H1 (cell line): ENCODE measurements around the gene HDAC8. TPM values are rescaled to one million over a fixed set of nuclear protein-coding genes. Genes with fewer than 3 reads are reported as not detected.

Experiments used
- CTCF ChIA-PET: fragments of 300-600 bp; sonication (Branson Sonifier 250); formaldehyde crosslinking; loops from one replicate; lab custom pipeline; 2021; ENCODE audit not compliant: partially characterized antibody; lab: Charles Lee
- POLR2A ChIA-PET: fragments of 300-600 bp; sonication (Branson Sonifier 250); formaldehyde crosslinking; loops from one replicate; lab custom pipeline; 2021; ENCODE audit warnings: inconsistent platforms; ENCODE audit not compliant: partially characterized antibody; lab: Charles Lee
- DNase-seq, 2 experiments: peaks; one replicate each; pipeline versions ENCODE4 v3.0.0 to v3.0.0-alpha.2; 2010 to 2022; ENCODE audit warnings: low spot score in 2 of 2, low read depth in 1 of 2, mixed read lengths in 1 of 2
- FAIRE-seq: peaks from 2 replicates; lab custom pipeline; 2011; peaks lifted over from hg19 to GRCh38; lab: Jason Lieb, UNC
- H2AFZ ChIP-seq: 2 replicates; pipeline ENCODE4 v1.8.1; 2012; ENCODE audit warnings: low read length, inconsistent platforms
- H2AK5ac ChIP-seq: 2 replicates; pipeline ENCODE4 v1.6.1; 2013; ENCODE audit warnings: low read depth, low read length
- H2BK120ac ChIP-seq: replicated peaks from 2 replicates; pipeline ENCODE3; 2013; ENCODE audit warnings: low read depth, low read length, inconsistent platforms
- H2BK12ac ChIP-seq: 2 replicates; pipeline ENCODE4 v1.6.1; 2013; ENCODE audit warnings: low read depth, low read length
- H2BK15ac ChIP-seq: 2 replicates; pipeline ENCODE4 v1.6.1; 2013; ENCODE audit warnings: low read length
- H2BK20ac ChIP-seq: 2 replicates; pipeline ENCODE4 v1.6.1; 2013; ENCODE audit warnings: low read length
- H2BK5ac ChIP-seq: 2 replicates; pipeline ENCODE4 v1.6.1; 2013; ENCODE audit warnings: low read depth, low read length
- H3K14ac ChIP-seq: 2 replicates; pipeline ENCODE4 v1.6.1; 2013; ENCODE audit warnings: inconsistent platforms; ENCODE audit not compliant: insufficient read length
- H3K18ac ChIP-seq: 2 replicates; pipeline ENCODE4 v1.6.1; 2013; ENCODE audit warnings: low read length; ENCODE audit errors: extremely low read depth
- H3K23ac ChIP-seq: 2 replicates; pipeline ENCODE4 v1.6.1; 2013; ENCODE audit warnings: inconsistent platforms; ENCODE audit not compliant: insufficient read length
- H3K23me2 ChIP-seq: 2 replicates; pipeline ENCODE4 v1.6.1; 2013; ENCODE audit warnings: low read depth, low read length
- H3K27ac ChIP-seq: 2 replicates; pipeline ENCODE4 v1.6.1; 2011; ENCODE audit warnings: low read depth, low read length, inconsistent platforms
- H3K27me3 ChIP-seq, 4 experiments: replicated peaks in 1 of 4; 1 replicate in 1 of 4; 2 replicates in 3 of 4; pipeline versions ENCODE4 v1.6.1 to v1.8.1; 2011 to 2013; ENCODE audit warnings: low read length in 3 of 4, mild to moderate bottlenecking in 3 of 4, inconsistent platforms in 2 of 4, mixed read lengths in 2 of 4, moderate library complexity in 1 of 4; ENCODE audit not compliant: control insufficient read depth in 3 of 4, insufficient read depth in 3 of 4; ENCODE audit errors: extremely low read depth in 1 of 4
- H3K36me3 ChIP-seq, 4 experiments: 2 replicates each; pipeline versions ENCODE4 v1.6.1 to v1.8.1; 2011 to 2013; ENCODE audit warnings: mild to moderate bottlenecking in 4 of 4, low read length in 3 of 4, moderate library complexity in 2 of 4, control low read depth in 1 of 4, inconsistent platforms in 1 of 4; ENCODE audit not compliant: insufficient read depth in 4 of 4, control insufficient read depth in 2 of 4
- H3K4ac ChIP-seq: replicated peaks from 2 replicates; pipeline ENCODE3; 2013; ENCODE audit warnings: low read length, low read depth, mixed read lengths, inconsistent platforms; ENCODE audit not compliant: insufficient read length
- H3K4me1 ChIP-seq, 4 experiments: replicated peaks in 1 of 4; 1 replicate in 1 of 4; 2 replicates in 3 of 4; pipeline versions ENCODE4 v1.6.1 to v1.8.1; 2011 to 2013; ENCODE audit warnings: low read length in 3 of 4, inconsistent platforms in 2 of 4, mixed read lengths in 1 of 4; ENCODE audit not compliant: insufficient read depth in 4 of 4, control insufficient read depth in 3 of 4
- H3K4me2 ChIP-seq, 2 experiments: 2 replicates each; pipeline versions ENCODE4 v1.6.1 to v1.8.1; 2011 to 2013; ENCODE audit warnings: low read depth in 2 of 2, low read length in 2 of 2, control low read depth in 1 of 2, inconsistent platforms in 1 of 2, mild to moderate bottlenecking in 1 of 2; ENCODE audit not compliant: insufficient read depth in 1 of 2
- H3K4me3 ChIP-seq, 4 experiments: fragments of 200-600, 300-600 bp in 1 of 4; sonication (generic), shearing (Covaris generic), sonication (Bioruptor Twin) in 1 of 4; 2 replicates each; pipeline versions ENCODE4 v1.5.1 to v1.8.1; 2011 to 2016; ENCODE audit warnings: low read length in 4 of 4, low read depth in 3 of 4, control low read depth in 2 of 4, inconsistent platforms in 2 of 4, mild to moderate bottlenecking in 2 of 4, mixed read lengths in 1 of 4, moderate library complexity in 1 of 4; ENCODE audit not compliant: insufficient read depth in 2 of 4; ENCODE audit errors: extremely low read depth in 1 of 4
- H3K56ac ChIP-seq: replicated peaks from 2 replicates; pipeline ENCODE3; 2013; ENCODE audit warnings: low read depth, mild to moderate bottlenecking, mixed read lengths, low read length, inconsistent platforms; ENCODE audit not compliant: insufficient read length
- H3K79me1 ChIP-seq: 2 replicates; pipeline ENCODE4 v1.6.1; 2013; ENCODE audit warnings: low read depth, low read length, control low read depth
- H3K79me2 ChIP-seq, 2 experiments: 2 replicates each; pipeline versions ENCODE4 v1.6.1 to v1.8.1; 2012 to 2013; ENCODE audit warnings: low read length in 2 of 2, mild to moderate bottlenecking in 2 of 2, inconsistent platforms in 1 of 2; ENCODE audit not compliant: insufficient read depth in 2 of 2, control insufficient read depth in 1 of 2
- H3K9ac ChIP-seq, 4 experiments: replicated peaks in 1 of 4; 1 replicate in 1 of 4; 2 replicates in 3 of 4; pipeline versions ENCODE4 v1.6.1 to v1.8.1; 2011 to 2013; ENCODE audit warnings: low read depth in 3 of 4, low read length in 3 of 4, control low read depth in 2 of 4, mild to moderate bottlenecking in 2 of 4, moderate library complexity in 2 of 4, inconsistent platforms in 1 of 4; ENCODE audit errors: extremely low read depth in 1 of 4
- H3K9me3 ChIP-seq, 2 experiments: 2 replicates each; pipeline versions ENCODE4 v1.6.1 to v1.8.1; 2012 to 2013; ENCODE audit warnings: mild to moderate bottlenecking in 2 of 2, moderate library complexity in 2 of 2, control low read depth in 1 of 2, inconsistent platforms in 1 of 2, low read depth in 1 of 2, low read length in 1 of 2, mixed read lengths in 1 of 2; ENCODE audit not compliant: insufficient read depth in 2 of 2
- H4K20me1 ChIP-seq, 2 experiments: replicated peaks in 1 of 2; 2 replicates each; pipeline versions ENCODE3 to v1.8.1; 2011 to 2013; ENCODE audit warnings: inconsistent platforms in 2 of 2, low read length in 2 of 2, mild to moderate bottlenecking in 1 of 2; ENCODE audit not compliant: insufficient read depth in 2 of 2, control insufficient read depth in 1 of 2
- H4K5ac ChIP-seq: 2 replicates; pipeline ENCODE4 v1.6.1; 2013; ENCODE audit warnings: low read length, low read depth, mixed read lengths, inconsistent platforms; ENCODE audit not compliant: insufficient read length
- H4K8ac ChIP-seq: 2 replicates; pipeline ENCODE4 v1.8.0; 2013; ENCODE audit warnings: mild to moderate bottlenecking, moderate library complexity, low read length, inconsistent platforms; ENCODE audit not compliant: insufficient read depth; ENCODE audit errors: extremely low read depth
- H4K91ac ChIP-seq: replicated peaks from 2 replicates; pipeline ENCODE3; 2013; ENCODE audit warnings: low read length, mixed read lengths, inconsistent platforms; ENCODE audit not compliant: insufficient read length
- BRCA1 ChIP-seq: IDR thresholded peaks from 2 replicates; pipeline ENCODE4 v1.6.1; 2012; ENCODE audit warnings: low read depth, low read length, improper control_type of control experiment
- CBX5 ChIP-seq: fragments of 300-800, 300-1000 bp; sonication (generic); IDR thresholded peaks from 2 replicates; pipeline ENCODE4 v1.7.1; 2016; ENCODE audit warnings: antibody characterized with exemption, low read length, low read depth
- CBX8 ChIP-seq: fragments of 300-800, 300-1000 bp; sonication (generic); IDR thresholded peaks from 2 replicates; pipeline ENCODE4 v1.7.1; 2016; ENCODE audit warnings: low read depth, low read length, borderline replicate concordance
- CTBP2 ChIP-seq: IDR thresholded peaks from 2 replicates; pipeline ENCODE4 v1.7.0; 2011; ENCODE audit warnings: borderline replicate concordance, mild to moderate bottlenecking, moderate library complexity, mixed read lengths, low read length; ENCODE audit not compliant: insufficient read depth, insufficient read length
- EZH2 ChIP-seq: fragments of 200-600 bp; sonication (generic); IDR thresholded peaks from 2 replicates; pipeline ENCODE4 v1.7.1; 2012; ENCODE audit warnings: low read depth, mild to moderate bottlenecking, moderate library complexity, low read length, inconsistent platforms; ENCODE audit not compliant: severe bottlenecking
- KDM5A ChIP-seq: fragments of 200-600 bp; IDR thresholded peaks from 2 replicates; pipeline ENCODE4 v1.7.1; 2012; ENCODE audit warnings: mild to moderate bottlenecking, low read length, inconsistent platforms, mixed read lengths
- RFX5 ChIP-seq: IDR thresholded peaks from 2 replicates; pipeline ENCODE4 v1.6.1; 2011; ENCODE audit warnings: low read depth, low read length, improper control_type of control experiment, borderline replicate concordance
- RNF2 ChIP-seq: fragments of 200-900, 300-1000 bp; sonication (generic); IDR thresholded peaks from 2 replicates; pipeline ENCODE4 v1.7.1; 2016; ENCODE audit warnings: borderline replicate concordance, low read depth, mild to moderate bottlenecking, antibody characterized with exemption, low read length; ENCODE audit not compliant: poor library complexity, severe bottlenecking; ENCODE audit errors: missing control alignments
- RXRA ChIP-seq: IDR thresholded peaks from 2 replicates; pipeline ENCODE4 v1.6.1; 2011; ENCODE audit warnings: low read depth, mild to moderate bottlenecking, low read length, moderate library complexity; ENCODE audit not compliant: insufficient read depth
- TAF7 ChIP-seq: optimal IDR thresholded peaks from 2 replicates; pipeline ENCODE3; 2011; ENCODE audit warnings: low read depth, mild to moderate bottlenecking, inconsistent platforms, low read length, moderate library complexity, borderline replicate concordance
- TBP ChIP-seq: IDR thresholded peaks from 2 replicates; pipeline ENCODE4 v1.6.1; 2011; ENCODE audit warnings: low read depth, low read length, improper control_type of control experiment
- YY1 ChIP-seq: IDR thresholded peaks from 2 replicates; pipeline ENCODE4 v1.6.1; 2011; ENCODE audit warnings: low read depth, mild to moderate bottlenecking, low read length
- WGBS, 2 experiments: shearing (Covaris generic) in 1 of 2; methylation state at CpG; one replicate each; pipeline versions ENCODE4 v1.1.6 to v1.1.7; 2013 to 2015; ENCODE audit warnings: low lambda C conversion rate in 2 of 2, mixed read lengths in 2 of 2, inconsistent platforms in 1 of 2, low coverage in 1 of 2, missing lambda C conversion rate in 1 of 2; ENCODE audit not compliant: insufficient replicate concordance in 2 of 2, insufficient coverage in 1 of 2, insufficient read length in 1 of 2; ENCODE audit errors: extremely low coverage in 1 of 2, missing lambda C conversion rate in 1 of 2; 5-methylcytosine and 5-hydroxymethylcytosine counted together
- polyA plus RNA-seq, 7 experiments: library from polyadenylated mRNA; depleted of rRNA in 3 of 7; stranded (reverse) in 5 of 7; unstranded in 2 of 7; fragments of >200 nt in 5 of 7; fragments of 200-250 nt in 2 of 7; gene quantifications; 1 replicate in 5 of 7; 2 replicates in 1 of 7; 4 replicates in 1 of 7; pipeline versions ENCODE4 v1.2.1 to v1.2.3, GENCODE V29; 2011 to 2013; ENCODE audit warnings: missing spikeins in 2 of 7, mixed read lengths in 2 of 7
- total RNA-seq: library from RNA; stranded (reverse); fragmentation: NEBNext Ultra II Directional; extraction: Animal tissue kit (Norgen Biotek cat#: 25700); gene quantifications from 2 replicates; pipeline ENCODE4 v1.2.1, GENCODE V29; 2021
- TF ChIP-seq, protein P1 (sequence below): IDR thresholded peaks from 2 replicates; pipeline ENCODE4 v1.6.1; 2012; ENCODE audit warnings: inconsistent platforms

The HDAC8 gene
- total and polyA plus RNA-seq, 2 of the 8 experiments (the other 6 are each of a cell fraction or from before 2014, with no cell fraction given) = 9.7 to 20.3 TPM

DNA sequence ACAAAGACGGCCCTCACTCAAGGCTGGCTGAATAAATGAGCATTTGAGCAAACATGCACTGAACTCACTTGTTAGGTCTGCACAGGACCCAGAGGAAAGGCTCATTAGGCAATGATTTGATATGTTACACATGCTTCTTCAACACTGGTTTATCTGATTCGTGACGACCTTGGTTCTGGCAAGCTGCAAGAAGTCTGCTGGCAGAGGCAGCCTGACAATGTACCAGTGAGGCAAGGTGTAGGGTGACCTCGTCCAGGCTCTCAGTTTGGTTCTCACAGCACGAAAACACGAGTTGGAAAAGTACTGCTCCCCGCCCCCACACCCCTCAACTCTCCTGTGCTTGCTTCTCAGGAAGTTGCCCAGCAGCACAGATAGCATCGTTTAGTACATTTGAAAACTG lies 203.8 kb downstream of the HDAC8 start:
- no peak overlapping the region for H3K14ac ChIP-seq
- no peak overlapping the region for H4K8ac ChIP-seq
- H3K9ac ChIP-seq = no peak overlapping the region
- H2BK12ac ChIP-seq = no peak overlapping the region
- TF ChIP-seq RXRA (no peak), CBX8 (no peak), KDM5A (no peak), TBP (no peak), YY1 (no peak), CTBP2 (no peak), BRCA1 (no peak), EZH2 (no peak), CBX5 (no peak), RFX5 (no peak), RNF2 (no peak), TAF7 (no peak)
- TF ChIP-seq, protein P1, sequence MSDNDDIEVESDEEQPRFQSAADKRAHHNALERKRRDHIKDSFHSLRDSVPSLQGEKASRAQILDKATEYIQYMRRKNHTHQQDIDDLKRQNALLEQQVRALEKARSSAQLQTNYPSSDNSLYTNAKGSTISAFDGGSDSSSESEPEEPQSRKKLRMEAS = no peak
- no peaks in the 10 kb centered on the region for H3K79me2 ChIP-seq
- H3K36me3 ChIP-seq = no peaks in the 10 kb centered on the region
- no peaks in the 10 kb centered on the region for H3K9me3 ChIP-seq
- no peak overlapping the region for H2AFZ ChIP-seq
- no peak overlapping the region for H2BK120ac ChIP-seq
- no peak overlapping the region for H3K4ac ChIP-seq
- FAIRE-seq (no peak), DNase-seq (no peak)
- no peaks in the 10 kb centered on the region for H4K20me1 ChIP-seq
- H3K23me2 ChIP-seq = no peaks in the 10 kb centered on the region
- 83% methylated on average over 7 of the region's 8 CpGs; no CpG with 5 or more reads in 1 of the 2 experiments for WGBS, 2 experiments
- ChIA-PET POLR2A (no interaction called here), CTCF (no interaction called here)
- no peak overlapping the region for H2BK5ac ChIP-seq
- no peaks in the 10 kb centered on the region for H3K27me3 ChIP-seq
- H4K91ac ChIP-seq = no peak overlapping the region
- H3K79me1 ChIP-seq = no peaks in the 10 kb centered on the region
- H3K23ac ChIP-seq = no peak overlapping the region
- no peak overlapping the region for H2BK20ac ChIP-seq
- no peak overlapping the region for H3K4me2 ChIP-seq
- no peak overlapping the region for H3K18ac ChIP-seq
- no peak overlapping the region for H3K4me3 ChIP-seq
- peaks cover 0 to 2% (median 0%) of the 10 kb centered on the region in 4 experiments; a peak in 2 of 7 replicates for H3K4me1 ChIP-seq
- H2AK5ac ChIP-seq = no peak overlapping the region
- H4K5ac ChIP-seq = no peak overlapping the region
- no peak overlapping the region for H2BK15ac ChIP-seq
- no peak overlapping the region for H3K56ac ChIP-seq
- H3K27ac ChIP-seq = no peak overlapping the region
